Activated naive CD8-positive, alpha-beta T cell treated with anti-CD3 and anti-CD28 coated beads, Interleukin-2, amount 50 U/mL, for 16 hours (primary cell): ENCODE results near the gene GADD45GIP1.
"Not testable (repeated sequence)": the region's sequence is repeated elsewhere in the genome, so short reads cannot be mapped to it uniquely, and the experiment has no call there.

Experiments
- DNase-seq: peaks from one replicate; pipeline ENCODE4 v3.0.0-alpha.2; 2020; ENCODE audit warnings: low read depth, low spot score

The GADD45GIP1 gene

DNA sequence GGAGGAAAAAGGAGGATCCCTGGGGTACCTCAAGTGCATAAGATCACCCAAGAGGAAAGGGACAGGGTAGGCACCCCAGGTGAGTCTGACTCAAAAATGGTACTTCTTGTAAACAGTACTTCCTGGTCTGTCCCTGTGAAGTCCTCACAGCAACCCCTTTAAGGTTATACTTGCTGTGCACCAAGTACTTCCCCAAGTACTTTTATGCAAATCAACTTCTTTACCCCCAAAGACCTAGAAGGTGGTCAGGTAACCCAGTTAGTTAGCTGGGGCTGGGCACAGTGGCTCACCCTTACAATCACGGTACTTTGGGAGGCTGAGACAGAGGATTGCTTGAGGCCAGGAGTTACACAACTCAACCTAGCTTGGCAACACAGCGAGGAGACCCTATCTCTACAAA lies 16.1 kb downstream of the GADD45GIP1 start:
- DNase-seq = no peak

DNA sequence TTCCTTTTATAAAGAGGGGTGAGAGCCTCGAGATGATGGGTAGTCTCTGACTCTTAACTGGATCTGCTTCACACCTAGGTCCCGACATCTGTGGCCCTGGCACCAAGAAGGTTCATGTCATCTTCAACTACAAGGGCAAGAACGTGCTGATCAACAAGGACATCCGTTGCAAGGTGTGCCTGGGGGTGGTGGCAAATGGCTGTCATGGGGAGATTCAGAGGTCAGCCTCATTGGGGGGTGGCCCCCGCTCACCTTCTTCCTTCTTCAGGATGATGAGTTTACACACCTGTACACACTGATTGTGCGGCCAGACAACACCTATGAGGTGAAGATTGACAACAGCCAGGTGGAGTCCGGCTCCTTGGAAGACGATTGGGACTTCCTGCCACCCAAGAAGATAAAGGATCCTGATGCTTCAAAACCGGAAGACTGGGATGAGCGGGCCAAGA lies 17.0 kb downstream of the GADD45GIP1 start:
- DNase-seq = no peak

DNA sequence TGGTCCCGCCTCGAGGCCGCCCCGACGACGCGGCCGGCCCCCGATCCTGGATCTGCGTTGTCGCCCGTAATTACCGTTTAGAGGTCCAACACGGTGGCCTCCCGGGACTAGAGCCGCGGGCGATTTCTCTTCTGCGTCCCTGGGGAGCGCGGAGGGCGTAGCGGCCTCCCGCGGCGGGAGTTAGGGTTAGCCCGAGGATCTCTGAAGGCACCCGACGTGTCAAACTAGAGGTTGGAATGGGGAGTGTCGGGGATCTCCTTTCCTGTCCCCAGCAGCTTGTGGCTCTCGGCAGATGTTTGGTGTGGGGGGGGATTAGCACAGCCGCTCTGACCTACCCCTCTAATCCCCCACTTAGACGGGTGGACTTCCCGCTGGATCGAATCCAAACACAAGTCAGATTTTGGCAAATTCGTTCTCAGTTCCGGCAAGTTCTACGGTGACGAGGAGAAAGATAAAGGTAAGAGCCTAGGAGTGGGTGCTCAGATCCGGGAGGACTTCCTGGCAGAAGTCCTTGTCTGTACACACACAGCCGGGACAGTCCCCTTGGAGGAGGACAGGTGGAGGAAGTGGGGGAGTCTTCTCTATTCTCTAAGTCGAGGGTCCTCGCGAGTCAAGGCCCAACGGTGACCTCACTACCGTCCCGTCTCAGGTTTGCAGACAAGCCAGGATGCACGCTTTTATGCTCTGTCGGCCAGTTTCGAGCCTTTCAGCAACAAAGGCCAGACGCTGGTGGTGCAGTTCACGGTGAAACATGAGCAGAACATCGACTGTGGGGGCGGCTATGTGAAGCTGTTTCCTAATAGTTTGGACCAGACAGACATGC lies 18.0 kb downstream of the GADD45GIP1 start:
- DNase-seq = no peak

DNA sequence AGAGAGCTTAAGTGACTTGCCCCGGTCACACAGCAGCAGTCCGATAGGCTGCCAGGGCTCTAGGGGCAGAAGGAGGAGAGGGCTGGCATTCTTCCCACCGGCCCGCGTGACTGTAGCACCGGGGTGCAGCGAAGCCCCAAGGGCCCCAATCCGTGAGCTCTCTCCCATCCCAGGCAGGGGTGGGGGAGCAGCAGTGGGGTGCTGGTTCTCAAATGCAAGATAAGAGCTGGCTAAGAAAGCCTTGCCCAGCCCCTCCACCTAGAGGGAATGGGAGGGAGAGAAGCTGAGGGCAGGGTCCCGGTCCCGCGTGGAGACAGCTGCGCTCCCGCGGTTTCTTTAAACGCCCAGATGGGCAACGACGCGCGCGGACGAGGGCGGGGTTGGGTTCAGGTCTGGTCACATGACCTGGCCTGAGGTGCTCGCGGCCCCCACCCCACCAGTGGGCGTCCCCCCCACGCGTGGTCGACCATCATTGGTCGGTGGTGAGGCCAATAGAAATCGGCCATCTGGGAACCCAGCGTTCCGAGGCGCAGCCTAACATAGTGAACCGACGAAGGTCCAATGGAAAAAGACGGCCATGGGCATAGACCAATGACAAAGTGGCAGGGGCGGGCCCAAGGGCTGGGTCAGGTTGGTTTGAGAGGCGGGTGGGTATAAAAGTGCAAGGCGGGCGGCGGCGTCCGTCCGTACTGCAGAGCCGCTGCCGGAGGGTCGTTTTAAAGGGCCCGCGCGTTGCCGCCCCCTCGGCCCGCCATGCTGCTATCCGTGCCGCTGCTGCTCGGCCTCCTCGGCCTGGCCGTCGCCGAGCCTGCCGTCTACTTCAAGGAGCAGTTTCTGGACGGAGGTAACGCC lies 18.9 kb downstream of the GADD45GIP1 start, which contains the start of gene CALR:
CALR (plus strand) TSS at position 683 of the 852 bp plus-strand sequence; CDS start at position 754, 71 bp downstream.
- DNase-seq = peak; percentile 99

DNA sequence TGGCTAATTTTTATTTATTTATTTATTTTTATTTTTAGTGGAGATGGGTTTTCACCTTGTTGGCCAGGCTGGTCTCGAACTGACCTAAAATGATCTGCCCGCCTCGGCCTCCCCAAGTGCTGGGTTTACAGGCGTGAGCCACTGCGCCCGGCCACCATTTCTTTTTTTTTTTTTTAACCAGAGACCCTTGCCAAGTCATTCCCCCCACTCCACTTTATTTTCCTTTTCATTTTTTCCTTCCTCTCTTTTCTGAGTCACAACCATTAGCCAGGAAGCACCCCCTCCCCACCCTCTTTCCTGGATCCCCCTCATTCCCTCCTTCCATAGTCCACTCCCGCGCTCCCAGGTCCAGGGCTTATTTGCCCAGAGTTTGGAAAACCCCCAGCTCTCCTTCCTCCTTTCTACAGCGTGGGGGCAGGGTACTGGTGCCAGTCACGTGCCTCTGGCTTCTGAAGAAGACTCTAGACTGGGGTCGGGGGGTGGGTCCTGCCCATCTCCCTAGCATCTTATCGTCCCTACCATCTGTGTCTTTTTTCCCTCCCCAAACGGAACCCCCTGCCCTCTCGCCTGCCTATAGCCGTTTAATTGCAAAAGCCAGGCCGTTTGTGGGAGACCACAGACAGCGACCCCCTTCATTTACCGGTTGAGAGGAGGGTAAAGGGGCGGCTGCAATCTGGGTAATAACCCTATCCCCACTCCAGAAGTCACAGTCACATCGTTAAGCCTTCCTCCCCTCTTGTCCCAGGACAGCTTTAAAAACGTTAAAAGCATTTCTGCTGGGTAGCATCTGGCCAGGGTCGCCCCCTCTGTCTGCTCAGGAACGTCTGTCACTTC lies 19.7 kb downstream of the GADD45GIP1 start:
- no peak for DNase-seq

DNA sequence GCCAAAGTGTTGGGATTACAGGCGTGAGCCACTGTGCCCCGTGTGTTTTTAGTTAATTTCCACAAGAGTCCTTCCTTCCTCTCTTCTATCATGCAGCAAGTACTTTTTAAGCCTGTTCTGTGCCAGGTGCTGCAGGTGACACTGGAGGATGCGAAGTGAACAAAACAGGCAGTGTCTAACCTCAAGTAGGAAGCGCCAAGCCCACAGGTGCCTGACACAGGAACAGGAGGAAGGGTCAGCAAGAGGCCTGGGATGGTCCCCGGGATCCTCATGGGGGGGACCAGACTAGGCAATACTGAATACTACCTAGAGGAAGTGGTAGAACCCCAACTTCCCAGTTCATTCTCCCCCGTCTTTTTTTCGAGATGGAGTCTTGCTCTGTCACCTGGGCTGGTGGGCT lies 20.4 kb downstream of the GADD45GIP1 start:
- no peak for DNase-seq

DNA sequence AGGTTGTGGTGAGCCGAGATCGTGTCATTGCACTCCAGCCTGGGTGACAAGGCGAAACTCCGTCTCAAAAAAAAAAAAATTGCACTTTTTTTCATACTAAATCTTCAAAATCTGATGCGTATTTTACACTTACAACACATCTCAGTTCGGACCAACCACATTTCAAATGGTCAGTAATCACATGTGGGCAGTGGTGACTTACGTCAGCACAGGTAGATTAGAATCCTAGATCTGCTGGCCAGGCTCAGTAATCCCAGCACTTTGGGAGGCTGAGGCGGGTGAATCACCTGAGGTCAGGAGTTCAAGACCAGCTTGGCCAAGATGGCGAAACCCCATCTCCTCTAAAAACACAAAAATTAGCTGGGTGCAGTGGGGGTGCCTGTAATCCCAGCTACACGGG lies 22.0 kb downstream of the GADD45GIP1 start:
- DNase-seq = no peak

DNA sequence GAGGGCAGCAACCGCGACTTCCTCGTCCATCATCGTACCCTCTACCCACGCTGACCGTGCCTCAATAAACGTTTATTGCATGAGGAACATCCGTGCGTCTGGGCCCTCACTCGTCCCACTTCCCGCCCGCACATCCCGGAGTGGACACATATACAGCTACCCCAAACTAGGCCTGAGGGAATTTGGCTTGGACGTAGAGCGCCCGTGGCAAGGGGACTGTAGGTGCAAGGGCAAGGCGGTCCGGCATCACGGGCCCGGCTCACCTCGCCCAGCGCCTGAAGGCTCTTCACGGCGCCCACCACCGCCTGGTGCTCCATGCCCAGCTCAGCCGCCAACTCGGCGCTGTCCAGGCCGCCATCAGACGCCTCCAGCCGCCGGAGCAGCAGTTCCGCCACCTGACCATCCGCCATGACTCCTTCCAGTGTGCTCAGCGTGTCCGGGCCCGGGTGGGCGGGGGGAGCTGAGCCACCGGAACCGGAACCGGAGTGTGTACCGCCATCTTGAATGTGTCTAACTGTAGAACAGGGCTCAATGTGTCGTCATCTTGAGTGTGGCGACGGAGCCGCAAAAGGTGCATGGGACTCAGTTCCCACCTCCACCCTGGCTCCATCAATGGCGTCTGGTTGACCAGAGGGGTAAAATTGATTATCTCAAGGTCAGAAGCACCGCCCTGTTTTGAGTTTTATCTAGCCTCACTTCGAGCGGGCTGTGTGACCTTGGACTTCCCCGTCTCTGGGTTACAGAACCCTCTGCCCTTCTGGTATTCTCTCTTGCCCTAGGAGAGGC lies 23.5 kb downstream of the GADD45GIP1 start, which contains the start of gene FARSA:
FARSA (minus strand) TSS at position 425 of the 786 bp plus-strand sequence; CDS start at position 410, 15 bp downstream.
- peak; percentile 80 for DNase-seq

DNA sequence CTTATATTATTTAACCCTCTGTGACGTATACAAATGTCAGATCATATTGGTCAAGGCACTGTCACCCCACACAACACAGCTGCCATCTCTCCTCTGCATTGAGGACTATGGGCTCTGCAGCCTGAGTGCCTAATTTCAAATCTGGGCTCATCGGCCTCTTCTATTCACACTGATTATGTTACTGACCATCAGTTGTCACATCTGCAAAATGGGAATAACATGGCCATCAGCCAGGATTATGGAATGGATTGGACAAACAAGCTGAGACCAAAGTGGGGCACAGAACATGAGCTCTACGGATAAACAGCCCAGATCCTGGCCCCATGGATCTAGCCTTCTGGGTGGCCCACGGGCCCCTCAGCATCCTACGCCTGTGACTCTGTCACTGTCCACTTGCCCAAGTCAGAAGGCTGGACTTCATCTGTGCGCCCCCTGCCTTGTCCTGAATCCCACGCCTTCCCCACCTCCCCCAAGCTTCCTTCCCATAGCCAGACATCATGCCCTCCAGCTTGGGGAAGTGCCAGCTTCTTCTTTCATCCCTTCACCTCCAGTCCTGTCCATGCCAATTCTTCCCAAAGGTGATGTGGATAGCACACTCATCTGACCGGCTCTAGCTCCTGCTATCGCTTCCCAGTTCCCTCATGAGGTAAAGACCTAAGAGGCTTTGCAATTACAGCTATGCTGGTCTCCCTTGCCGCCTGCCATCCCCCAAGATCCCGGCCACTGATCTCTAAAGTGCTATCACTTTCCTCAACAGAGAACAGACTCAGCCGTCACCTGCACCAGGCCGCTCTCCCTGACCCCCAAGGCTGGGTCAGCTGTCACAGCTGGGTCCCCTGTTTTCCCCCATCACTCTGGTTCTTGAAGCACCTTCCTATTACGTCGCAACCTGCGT lies 24.4 kb downstream of the GADD45GIP1 start:
- no peak for DNase-seq

DNA sequence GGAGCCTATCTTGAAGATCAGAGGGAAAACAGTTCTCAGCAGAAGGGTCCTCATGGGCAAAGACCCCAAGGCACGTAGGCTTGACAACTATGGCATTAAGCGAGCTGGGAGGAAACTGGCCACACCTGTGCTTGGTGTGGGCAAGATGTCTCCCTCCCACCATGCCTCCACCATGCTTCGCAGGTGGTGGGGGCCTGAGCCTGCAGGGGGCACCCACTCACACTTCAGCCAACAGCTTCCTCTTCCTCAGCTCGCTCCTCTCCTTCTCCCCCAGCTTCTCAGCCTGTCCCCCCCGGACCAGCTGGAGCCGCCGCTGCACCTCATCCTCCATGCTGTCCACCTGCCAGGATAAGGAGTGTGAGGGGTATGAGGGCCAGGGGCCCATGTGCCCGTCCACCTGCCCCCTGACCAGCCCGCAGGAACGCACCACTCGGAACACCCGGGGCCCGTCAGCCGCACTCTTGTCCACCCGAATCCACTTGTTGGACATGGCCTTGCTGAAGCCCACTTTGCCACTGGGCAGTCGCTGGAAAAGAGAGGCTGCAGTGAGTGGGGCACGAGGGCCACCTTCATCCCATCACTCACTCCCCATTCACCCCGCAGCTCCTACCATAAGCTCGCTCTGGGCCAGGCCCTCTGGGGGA lies 26.9 kb downstream of the GADD45GIP1 start:
- no peak for DNase-seq

DNA sequence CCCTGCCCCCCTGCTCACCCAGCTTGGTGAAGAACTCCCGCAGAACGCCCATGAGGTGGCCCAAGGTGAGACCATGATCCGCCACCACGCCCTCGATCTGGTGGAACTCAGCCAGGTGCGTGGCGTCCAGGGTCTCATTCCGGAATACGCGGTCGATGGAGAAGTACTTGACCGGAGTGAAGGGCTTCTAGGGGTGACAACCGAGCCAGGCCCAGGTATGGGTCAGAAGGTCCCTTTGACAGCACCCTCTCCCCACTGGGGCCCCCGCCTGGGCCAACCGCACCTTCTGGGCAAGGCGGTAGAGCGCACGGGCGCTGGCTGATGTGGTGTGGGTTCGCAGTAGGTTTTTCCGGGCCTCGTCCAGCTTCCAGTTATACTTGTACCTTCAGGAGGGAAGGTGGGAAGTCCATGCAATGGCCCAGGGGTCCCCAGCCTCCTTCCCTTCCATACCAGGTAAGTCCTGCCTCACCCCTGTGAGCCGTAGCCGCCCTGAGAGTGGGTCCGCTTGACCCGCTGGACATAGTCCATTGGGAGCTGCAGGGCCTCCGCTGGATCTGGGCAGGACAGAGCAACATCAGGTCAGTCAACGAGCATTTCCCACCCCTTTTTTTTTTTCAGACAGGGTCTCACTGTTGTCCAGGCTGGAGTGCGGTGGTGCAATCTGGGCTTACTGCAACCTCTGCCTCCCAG lies 32.3 kb downstream of the GADD45GIP1 start:
- no peak for DNase-seq

DNA sequence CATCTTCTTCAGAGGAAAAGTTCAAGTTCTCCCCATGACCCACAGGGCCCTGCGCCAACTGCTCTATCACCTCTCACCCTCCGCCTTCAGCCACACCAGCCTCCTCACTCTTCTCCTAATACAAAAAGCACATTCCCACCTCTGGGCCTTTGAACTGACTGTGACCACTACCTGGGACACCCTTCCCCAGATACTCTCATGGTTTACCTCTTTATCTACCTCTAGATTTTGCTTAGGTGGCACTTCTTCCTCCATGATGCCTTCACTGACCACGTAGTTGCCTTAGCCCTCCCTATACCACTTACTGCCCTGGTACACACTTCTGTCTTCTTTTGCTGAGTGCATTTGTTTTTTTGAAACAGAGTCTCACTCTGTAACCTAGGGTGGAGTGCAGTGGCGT lies 34.1 kb downstream of the GADD45GIP1 start:
- no peak for DNase-seq

DNA sequence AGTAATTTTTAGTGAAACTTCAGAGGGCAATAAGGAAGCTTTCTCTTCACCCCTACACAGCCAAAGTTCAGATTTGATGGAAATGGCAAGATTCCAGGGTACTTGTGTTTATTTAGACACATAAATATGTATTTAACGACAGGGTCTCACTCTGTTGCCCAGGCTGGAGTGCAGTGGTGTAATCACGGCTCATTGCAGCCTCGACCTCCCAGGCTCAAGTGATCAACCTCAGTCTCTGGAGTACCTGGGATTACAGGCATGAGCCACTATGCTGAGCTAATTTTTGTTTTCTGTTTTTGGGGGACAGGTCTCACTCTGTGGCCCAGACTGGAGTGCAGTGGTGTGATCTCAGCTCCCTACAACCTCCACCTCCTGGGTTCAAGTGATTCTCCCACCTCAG lies 36.0 kb downstream of the GADD45GIP1 start:
- no peak for DNase-seq

DNA sequence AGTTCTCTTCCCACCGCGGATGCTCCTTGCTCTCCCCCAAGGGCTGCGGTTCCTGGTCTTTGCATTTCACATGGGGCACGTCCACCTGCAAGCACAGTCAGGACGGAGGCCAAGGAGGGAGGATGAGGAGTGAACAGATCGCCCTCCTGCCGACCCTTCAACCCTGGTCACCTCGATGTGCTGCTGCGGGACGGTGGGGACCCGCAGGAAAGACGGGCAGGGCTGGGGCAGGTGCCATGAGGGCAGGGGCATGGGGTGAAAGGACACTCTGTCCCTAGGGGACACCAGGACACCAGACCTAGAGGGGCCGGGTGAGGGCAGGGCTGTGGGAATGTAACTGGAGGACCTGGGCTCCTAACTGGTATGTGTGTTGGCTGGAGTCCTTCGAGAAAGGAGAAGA lies 38.8 kb downstream of the GADD45GIP1 start:
- DNase-seq = no peak

DNA sequence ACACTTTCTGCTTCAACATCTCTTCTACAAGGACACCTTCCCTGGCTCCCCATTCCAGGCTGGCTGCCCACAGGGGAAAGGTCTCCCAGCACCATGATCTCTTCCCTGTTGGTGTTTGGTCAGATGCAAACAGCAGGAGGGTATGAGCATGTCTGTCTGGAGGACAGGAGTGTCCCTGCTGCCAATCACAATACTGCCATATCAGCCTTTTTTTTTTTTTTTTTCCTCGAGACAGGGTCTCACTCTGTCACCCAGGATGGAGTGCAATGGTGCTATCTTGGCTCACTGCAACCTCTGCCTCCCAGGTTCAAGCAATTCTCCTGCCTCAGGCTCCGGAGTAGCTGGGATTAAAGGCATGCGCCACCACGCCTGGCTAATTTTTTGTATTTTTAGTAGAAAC lies 41.2 kb downstream of the GADD45GIP1 start:
- not testable (repeated sequence) for DNase-seq

DNA sequence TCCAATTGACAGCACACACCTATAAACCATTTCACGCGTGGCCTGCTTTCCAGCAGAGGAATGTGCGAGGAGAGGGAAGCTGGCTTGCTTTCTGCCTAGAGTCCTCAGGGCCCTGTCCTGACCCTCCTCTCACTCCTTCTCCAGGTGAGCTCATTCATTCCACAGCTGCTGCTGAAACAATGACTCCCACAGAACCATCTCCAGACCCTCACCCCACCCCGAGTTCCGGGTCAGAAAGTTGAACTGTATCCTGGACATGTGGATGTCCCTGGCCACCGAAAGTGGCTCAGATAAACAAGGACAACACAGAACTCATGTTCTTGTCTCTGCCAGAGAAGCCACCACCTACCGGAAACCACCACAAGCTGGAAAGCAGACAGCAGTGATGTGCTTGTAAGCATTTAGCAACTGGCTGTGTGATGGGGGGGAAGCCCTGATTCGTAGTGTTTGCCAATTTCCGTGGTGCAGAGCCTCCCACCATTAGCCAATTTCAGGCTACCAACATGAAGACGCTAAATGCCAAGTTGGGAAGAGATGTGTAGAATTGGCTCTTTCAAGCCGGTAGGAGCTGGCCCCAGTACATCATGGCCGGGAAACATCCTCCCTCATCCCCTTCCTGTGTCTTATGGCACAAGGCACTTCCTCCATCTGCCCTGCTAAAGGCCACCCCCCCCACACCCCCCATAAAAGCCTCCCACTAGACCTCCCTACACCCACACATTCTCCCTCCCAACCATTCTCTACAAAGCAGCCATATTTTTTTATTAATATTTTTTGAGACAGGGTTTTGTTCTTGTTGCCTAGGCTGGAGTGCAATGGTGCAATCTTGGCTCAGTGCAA lies 43.0 kb downstream of the GADD45GIP1 start:
- DNase-seq = no peak

DNA sequence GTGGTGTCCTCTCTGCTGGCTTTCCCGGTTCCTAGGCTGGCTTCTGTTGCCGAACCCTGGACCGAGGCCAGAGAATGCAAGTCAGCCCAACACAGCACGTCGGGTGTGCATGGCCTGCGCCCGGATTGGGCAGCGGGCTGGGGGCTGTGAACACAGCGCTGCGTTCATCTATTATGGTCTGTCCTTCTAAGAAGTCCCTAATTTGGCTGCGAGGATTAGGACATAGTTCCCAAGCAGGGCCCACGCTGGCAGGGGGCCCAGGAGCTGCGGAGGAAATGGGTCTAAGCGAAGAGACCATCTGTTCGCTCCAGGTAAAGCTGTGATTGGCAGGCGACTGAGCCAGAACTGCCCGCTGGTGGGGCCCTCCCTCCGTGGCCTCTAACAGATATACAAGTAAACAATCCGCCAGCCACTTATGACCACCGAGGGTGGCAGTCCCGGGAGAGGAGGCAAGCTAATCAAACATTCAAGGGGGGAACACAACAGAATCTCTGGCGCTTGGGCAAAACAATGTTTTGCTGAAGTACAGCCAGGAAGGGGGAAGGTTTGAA lies 43.9 kb downstream of the GADD45GIP1 start:
- DNase-seq = no peak
